Smooth muscle cell (in vitro differentiated cells): ENCODE results near the gene HS6ST3. TPM values are rescaled to one million over a fixed set of nuclear protein-coding genes. Genes with fewer than 3 reads are reported as not detected.

Source experiments
- DNase-seq: peaks from one replicate; lab custom pipeline; 2025; ENCODE audit not compliant: unreplicated experiment; lab: John Stamatoyannopoulos, UW
- H2AFZ ChIP-seq: fragments of 200-600 bp; sonication (generic); 2 replicates; pipeline ENCODE4 v1.6.0; 2016; ENCODE audit warnings: antibody characterized with exemption, low read depth, mild to moderate bottlenecking
- H3F3A ChIP-seq: fragments of 200-600 bp; sonication (generic); 2 replicates; pipeline ENCODE4 v1.6.0; 2017; ENCODE audit warnings: antibody characterized with exemption, low read depth
- H3K27ac ChIP-seq: fragments of 200-600 bp; sonication (generic); 2 replicates; pipeline ENCODE4 v1.5.1; 2016; ENCODE audit warnings: low read depth, mild to moderate bottlenecking
- H3K27me3 ChIP-seq: fragments of 200-600 bp; sonication (generic); 2 replicates; pipeline ENCODE4 v1.6.1; 2016; ENCODE audit warnings: low read depth, mild to moderate bottlenecking
- H3K36me3 ChIP-seq: fragments of 200-600 bp; sonication (generic); 2 replicates; pipeline ENCODE4 v1.5.1; 2016; ENCODE audit warnings: low read depth
- H3K4me1 ChIP-seq: fragments of 200-600 bp; sonication (generic); 2 replicates; pipeline ENCODE4 v1.5.1; 2016; ENCODE audit warnings: low read depth
- H3K4me2 ChIP-seq: fragments of 200-600 bp; sonication (generic); 2 replicates; pipeline ENCODE4 v1.6.0; 2016; ENCODE audit warnings: mild to moderate bottlenecking
- H3K4me3 ChIP-seq: fragments of 200-600 bp; sonication (generic); 2 replicates; pipeline ENCODE4 v1.5.1; 2016; ENCODE audit warnings: mild to moderate bottlenecking
- H3K79me2 ChIP-seq: fragments of 200-600 bp; sonication (generic); 2 replicates; pipeline ENCODE4 v1.6.0; 2016; ENCODE audit warnings: low read depth, mild to moderate bottlenecking
- H3K9ac ChIP-seq: fragments of 200-600 bp; sonication (generic); 2 replicates; pipeline ENCODE4 v1.6.0; 2016; ENCODE audit warnings: low read depth
- H3K9me3 ChIP-seq: fragments of 200-600 bp; sonication (generic); replicated peaks from 2 replicates; pipeline ENCODE4 v1.5.1; 2016; ENCODE audit warnings: low read depth
- H4K20me1 ChIP-seq: fragments of 200-600 bp; sonication (generic); 2 replicates; pipeline ENCODE4 v1.6.0; 2016; ENCODE audit warnings: low read depth
- WGBS: methylation state at CpG from one replicate; pipeline ENCODE4 v1.1.7; 2016; ENCODE audit warnings: low lambda C conversion rate; 5-methylcytosine and 5-hydroxymethylcytosine counted together
- polyA plus RNA-seq: library from polyadenylated mRNA; unstranded; fragments of >200 nt; fragmentation: Nextera tagmentation; extraction: Ambion mirVana; gene quantifications from 2 replicates; pipeline ENCODE4 v1.2.1, GENCODE V29; 2016
- total RNA-seq: library from RNA; depleted of rRNA; stranded (reverse); fragments of >200 nt; gene quantifications from 2 replicates; pipeline ENCODE4 v1.2.3, GENCODE V29; 2014
- TF ChIP-seq, protein P1 (sequence below): fragments of 200-600 bp; sonication (generic); IDR thresholded peaks from 2 replicates; pipeline ENCODE4 v1.5.1; 2017; ENCODE audit warnings: borderline replicate concordance, mild to moderate bottlenecking, antibody characterized with exemption; ENCODE audit not compliant: insufficient read depth, poor library complexity, severe bottlenecking

Gene HS6ST3
- total and polyA plus RNA-seq, 2 experiments from 2014 or later = 0.09 TPM; not detected in 1

DNA sequence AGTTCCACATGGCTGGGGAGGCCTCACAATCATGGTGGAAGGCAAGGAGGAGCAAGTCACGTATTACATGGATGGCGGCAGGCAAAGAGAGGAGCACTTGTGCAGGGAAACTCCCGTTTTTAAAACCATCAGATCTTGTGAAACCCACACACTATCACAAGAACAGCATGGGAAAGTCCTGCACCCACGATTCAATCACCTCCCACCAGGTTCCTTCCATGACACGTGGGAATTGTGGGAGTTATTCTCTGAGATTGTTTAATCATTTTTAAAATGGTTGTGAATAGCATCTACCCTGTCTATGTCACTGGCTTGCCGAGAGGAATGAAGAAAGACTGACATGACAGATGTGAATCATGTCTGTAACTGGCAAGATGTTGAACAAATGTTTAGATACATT is 301.7 kb downstream of the HS6ST3 start:
- H3K27ac ChIP-seq = no peak overlapping the region
- WGBS = 88% methylated on average over 6 of the region's 6 CpGs

DNA sequence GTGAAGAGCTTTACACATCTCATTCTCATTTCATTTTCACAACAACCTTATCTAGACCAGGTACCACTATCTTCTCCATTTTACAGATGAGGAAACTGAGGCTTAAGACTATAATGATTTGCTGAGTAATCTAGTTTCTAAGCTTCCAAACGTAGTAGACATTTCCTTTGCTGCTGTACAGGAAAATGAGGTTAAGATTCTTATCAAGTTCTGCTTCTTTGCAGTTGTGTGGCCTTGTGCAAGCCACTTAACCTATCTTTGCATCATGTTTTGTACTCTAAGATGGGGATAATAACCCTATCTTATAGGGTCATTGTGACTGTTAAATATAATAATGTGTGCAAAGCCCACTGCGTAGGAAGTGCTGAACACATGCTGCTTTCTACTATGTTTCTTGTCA is 307.9 kb downstream of the HS6ST3 start:
- DNase-seq = no peak
- H3K4me2 ChIP-seq = no peak overlapping the region
- no peak overlapping the region for H3K4me3 ChIP-seq
- WGBS = 64% methylated on average over 2 of the region's 2 CpGs
- H3K27me3 ChIP-seq = no peaks in the 10 kb centered on the region
- no peaks in the 10 kb centered on the region for H3K9me3 ChIP-seq
- no peaks in the 10 kb centered on the region for H3K4me1 ChIP-seq
- no peaks in the 10 kb centered on the region for H3F3A ChIP-seq
- H3K79me2 ChIP-seq = no peaks in the 10 kb centered on the region
- no peak overlapping the region for H3K27ac ChIP-seq
- H4K20me1 ChIP-seq = no peaks in the 10 kb centered on the region
- H2AFZ ChIP-seq = no peak overlapping the region
- no peaks in the 10 kb centered on the region for H3K36me3 ChIP-seq
- TF ChIP-seq, protein P1, sequence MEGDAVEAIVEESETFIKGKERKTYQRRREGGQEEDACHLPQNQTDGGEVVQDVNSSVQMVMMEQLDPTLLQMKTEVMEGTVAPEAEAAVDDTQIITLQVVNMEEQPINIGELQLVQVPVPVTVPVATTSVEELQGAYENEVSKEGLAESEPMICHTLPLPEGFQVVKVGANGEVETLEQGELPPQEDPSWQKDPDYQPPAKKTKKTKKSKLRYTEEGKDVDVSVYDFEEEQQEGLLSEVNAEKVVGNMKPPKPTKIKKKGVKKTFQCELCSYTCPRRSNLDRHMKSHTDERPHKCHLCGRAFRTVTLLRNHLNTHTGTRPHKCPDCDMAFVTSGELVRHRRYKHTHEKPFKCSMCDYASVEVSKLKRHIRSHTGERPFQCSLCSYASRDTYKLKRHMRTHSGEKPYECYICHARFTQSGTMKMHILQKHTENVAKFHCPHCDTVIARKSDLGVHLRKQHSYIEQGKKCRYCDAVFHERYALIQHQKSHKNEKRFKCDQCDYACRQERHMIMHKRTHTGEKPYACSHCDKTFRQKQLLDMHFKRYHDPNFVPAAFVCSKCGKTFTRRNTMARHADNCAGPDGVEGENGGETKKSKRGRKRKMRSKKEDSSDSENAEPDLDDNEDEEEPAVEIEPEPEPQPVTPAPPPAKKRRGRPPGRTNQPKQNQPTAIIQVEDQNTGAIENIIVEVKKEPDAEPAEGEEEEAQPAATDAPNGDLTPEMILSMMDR = no peak
- no peak overlapping the region for H3K9ac ChIP-seq

More for the DNA sequence above, 301.7 kb downstream of the HS6ST3 start:
- Histone ChIP-seq H3K4me2 (no peak overlapping the region), H2AFZ (no peak overlapping the region), H3F3A (no peaks in the 10 kb centered on the region), H4K20me1 (no peaks in the 10 kb centered on the region), H3K27me3 (no peaks in the 10 kb centered on the region), H3K9ac (no peak overlapping the region), H3K4me3 (no peak overlapping the region), H3K79me2 (no peaks in the 10 kb centered on the region), H3K36me3 (no peaks in the 10 kb centered on the region), H3K9me3 (no peaks in the 10 kb centered on the region), H3K4me1 (no peaks in the 10 kb centered on the region)
- DNase-seq = no peak
- TF ChIP-seq, protein P1 = no peak

DNA sequence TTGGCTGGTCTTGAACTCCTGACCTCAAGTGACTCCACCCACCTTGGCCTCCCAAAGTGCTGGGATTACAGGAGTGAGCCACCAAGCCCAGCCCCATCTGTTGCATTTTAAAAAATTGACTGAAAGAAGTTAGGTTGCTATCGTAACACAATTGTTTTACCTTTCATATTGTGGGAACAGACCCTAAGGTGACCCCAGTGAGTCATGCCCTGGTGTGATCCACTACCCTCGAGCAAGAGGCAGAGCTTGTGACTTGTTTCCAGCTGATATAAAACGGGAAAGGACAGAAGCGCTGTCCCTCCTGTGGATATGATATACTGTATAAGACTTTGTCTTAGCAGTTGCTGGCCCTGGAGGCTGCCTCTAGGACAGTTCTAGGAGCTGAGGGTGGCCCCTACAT is 308.6 kb downstream of the HS6ST3 start:
- Histone ChIP-seq H3K79me2 (no peaks in the 10 kb centered on the region), H3K9ac (no peak overlapping the region), H3F3A (no peaks in the 10 kb centered on the region), H3K4me1 (no peaks in the 10 kb centered on the region), H3K4me3 (no peak overlapping the region), H3K36me3 (no peaks in the 10 kb centered on the region), H3K9me3 (no peaks in the 10 kb centered on the region), H4K20me1 (no peaks in the 10 kb centered on the region), H3K27me3 (no peaks in the 10 kb centered on the region), H2AFZ (no peak overlapping the region), H3K4me2 (no peak overlapping the region), H3K27ac (no peak overlapping the region)
- 57% methylated on average over 4 of the region's 4 CpGs for WGBS
- no peak for DNase-seq
- TF ChIP-seq, protein P1 = no peak

DNA sequence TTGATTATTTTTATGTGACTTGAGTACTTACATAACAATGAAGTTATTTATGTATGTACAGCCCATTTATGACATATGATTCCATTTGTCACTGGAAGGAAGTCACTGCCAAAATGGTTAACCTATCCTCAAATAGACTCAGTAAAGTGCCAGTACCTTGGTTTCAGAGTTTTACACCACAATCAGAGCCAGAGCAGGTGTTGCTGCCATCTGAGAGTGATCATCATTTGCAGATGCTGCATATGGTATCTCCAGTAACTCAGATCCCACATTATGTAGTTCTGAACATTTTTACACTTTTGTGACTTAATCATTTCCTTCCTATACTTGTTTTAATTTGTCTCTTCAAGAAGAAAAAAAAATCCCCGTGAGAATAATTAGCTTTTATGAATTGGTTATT is 313.3 kb downstream of the HS6ST3 start:
- Histone ChIP-seq H3K36me3 (no peaks in the 10 kb centered on the region), H3K4me1 (no peaks in the 10 kb centered on the region), H4K20me1 (no peaks in the 10 kb centered on the region), H3K4me3 (no peak overlapping the region), H2AFZ (no peak overlapping the region), H3K9ac (no peak overlapping the region), H3F3A (no peaks in the 10 kb centered on the region), H3K79me2 (no peaks in the 10 kb centered on the region), H3K27me3 (no peaks in the 10 kb centered on the region), H3K9me3 (no peaks in the 10 kb centered on the region), H3K27ac (no peak overlapping the region), H3K4me2 (no peak overlapping the region)
- 82% methylated on average over 1 of the region's 1 CpG for WGBS
- DNase-seq = no peak
- TF ChIP-seq, protein P1 = no peak
